Measurements from ENCODE around the gene CFAP92.

Gene CFAP92

GRCh38 chr3:128994581-128995546 lies 988 bp upstream of the CFAP92 start:
- Histone ChIP-seq H3K9ac (ENCODE audit: low read depth, low read length) (no peak overlapping the region), H3K36me3 (ENCODE audit: insufficient read depth, low read depth, low read length) (no peaks in the 10 kb centered on the region), H3K27ac (ENCODE audit: low read length) (no peak overlapping the region), H3K9me3 (ENCODE audit: insufficient read depth, low read depth, low read length) (no peaks in the 10 kb centered on the region), H3K27me3 (ENCODE audit: insufficient read depth, low read length) (peaks cover 81% of the 10 kb centered on the region), H3K4me1 (ENCODE audit: insufficient read depth, low read length) (peaks cover 17% of the 10 kb centered on the region; the same call in 1 of the 2 replicates), H3K4me3 (ENCODE audit: low read length) (peak overlapping the region; percentile 71; the same call in 1 of the 2 replicates)

GRCh38 chr3:128994173-128994512 lies 267 bp upstream of the CFAP92 start:
- Histone ChIP-seq H3K4me1 (ENCODE audit: insufficient read depth, low read length) (peaks cover 17% of the 10 kb centered on the region; the same call in 1 of the 2 replicates), H3K27me3 (ENCODE audit: insufficient read depth, low read length) (peaks cover 74% of the 10 kb centered on the region), H3K36me3 (ENCODE audit: insufficient read depth, low read depth, low read length) (no peaks in the 10 kb centered on the region), H3K4me3 (ENCODE audit: low read length) (peak overlapping the region; percentile 71; the same call in 1 of the 2 replicates), H3K27ac (ENCODE audit: low read length) (no peak overlapping the region), H3K9ac (ENCODE audit: low read depth, low read length) (no peak overlapping the region), H3K9me3 (ENCODE audit: insufficient read depth, low read depth, low read length) (no peaks in the 10 kb centered on the region)

- Histone ChIP-seq H3K36me3 (ENCODE audit: insufficient read depth, low read depth, low read length) (no peaks in the 10 kb centered on the region), H3K27me3 (ENCODE audit: insufficient read depth, low read length) (peaks cover 62% of the 10 kb centered on the region), H3K9me3 (ENCODE audit: insufficient read depth, low read depth, low read length) (no peaks in the 10 kb centered on the region), H3K9ac (ENCODE audit: low read depth, low read length) (peak overlapping the region; percentile 49; the same call in 1 of the 2 replicates), H3K4me3 (ENCODE audit: low read length) (peak overlapping the region; percentile 71), H3K27ac (ENCODE audit: low read length) (no peak overlapping the region), H3K4me1 (ENCODE audit: insufficient read depth, low read length) (peaks cover 13% of the 10 kb centered on the region; the same call in 1 of the 2 replicates)
These were observed 883 bp downstream of the CFAP92 start for GRCh38 chr3:128992926-128993460.

- H3K9ac ChIP-seq (ENCODE audit: low read depth, low read length) = no peak overlapping the region
- no peak overlapping the region for H3K27ac ChIP-seq (ENCODE audit: low read length)
These were observed 2.5 kb downstream of the CFAP92 start for GRCh38 chr3:128991355-128991895.

GRCh38 chr3:128988286-128988685 lies 5.6 kb downstream of the CFAP92 start:
- Histone ChIP-seq H3K9me3 (ENCODE audit: insufficient read depth, low read depth, low read length) (no peaks in the 10 kb centered on the region), H3K4me3 (ENCODE audit: low read length) (no peak overlapping the region), H3K4me1 (ENCODE audit: insufficient read depth, low read length) (peaks cover 6% of the 10 kb centered on the region; the same call in 1 of the 2 replicates), H3K36me3 (ENCODE audit: insufficient read depth, low read depth, low read length) (no peaks in the 10 kb centered on the region), H3K27ac (ENCODE audit: low read length) (no peak overlapping the region), H3K9ac (ENCODE audit: low read depth, low read length) (no peak overlapping the region), H3K27me3 (ENCODE audit: insufficient read depth, low read length) (peaks cover 21% of the 10 kb centered on the region)

More at GRCh38 chr3:128991355-128991895, 2.5 kb downstream of the CFAP92 start:
- no peaks in the 10 kb centered on the region for H3K9me3 ChIP-seq (ENCODE audit: insufficient read depth, low read depth, low read length)
- no peaks in the 10 kb centered on the region for H3K36me3 ChIP-seq (ENCODE audit: insufficient read depth, low read depth, low read length)
- no peak overlapping the region for H3K4me3 ChIP-seq (ENCODE audit: low read length)
- peaks cover 48% of the 10 kb centered on the region for H3K27me3 ChIP-seq (ENCODE audit: insufficient read depth, low read length)
- H3K4me1 ChIP-seq (ENCODE audit: insufficient read depth, low read length) = peaks cover 13% of the 10 kb centered on the region; the same call in 1 of the 2 replicates

GRCh38 chr3:128987302-128988100 lies 6.4 kb downstream of the CFAP92 start:
- Histone ChIP-seq H3K36me3 (ENCODE audit: insufficient read depth, low read depth, low read length) (no peaks in the 10 kb centered on the region), H3K9me3 (ENCODE audit: insufficient read depth, low read depth, low read length) (no peaks in the 10 kb centered on the region), H3K9ac (ENCODE audit: low read depth, low read length) (no peak overlapping the region), H3K4me3 (ENCODE audit: low read length) (no peak overlapping the region), H3K27ac (ENCODE audit: low read length) (no peak overlapping the region), H3K4me1 (ENCODE audit: insufficient read depth, low read length) (no peaks in the 10 kb centered on the region), H3K27me3 (ENCODE audit: insufficient read depth, low read length) (peaks cover 21% of the 10 kb centered on the region)

GRCh38 chr3:128984596-128984995 lies 9.3 kb downstream of the CFAP92 start:
- H3K4me1 ChIP-seq (ENCODE audit: insufficient read depth, low read length) = no peaks in the 10 kb centered on the region
- no peak overlapping the region for H3K4me3 ChIP-seq (ENCODE audit: low read length)
- H3K27ac ChIP-seq (ENCODE audit: low read length) = no peak overlapping the region
- no peaks in the 10 kb centered on the region for H3K36me3 ChIP-seq (ENCODE audit: insufficient read depth, low read depth, low read length)
- H3K9ac ChIP-seq (ENCODE audit: low read depth, low read length) = no peak overlapping the region
- H3K27me3 ChIP-seq (ENCODE audit: insufficient read depth, low read length) = peaks cover 11% of the 10 kb centered on the region; the same call in 1 of the 2 replicates
- no peaks in the 10 kb centered on the region for H3K9me3 ChIP-seq (ENCODE audit: insufficient read depth, low read depth, low read length)

GRCh38 chr3:128983293-128984069 lies 10.4 kb downstream of the CFAP92 start:
- no peak overlapping the region for H3K9ac ChIP-seq (ENCODE audit: low read depth, low read length)
- no peaks in the 10 kb centered on the region for H3K4me1 ChIP-seq (ENCODE audit: insufficient read depth, low read length)
- no peak overlapping the region for H3K4me3 ChIP-seq (ENCODE audit: low read length)
- peaks cover 11% of the 10 kb centered on the region; the same call in 1 of the 2 replicates for H3K27me3 ChIP-seq (ENCODE audit: insufficient read depth, low read length)
- H3K27ac ChIP-seq (ENCODE audit: low read length) = no peak overlapping the region
- no peaks in the 10 kb centered on the region for H3K9me3 ChIP-seq (ENCODE audit: insufficient read depth, low read depth, low read length)
- no peaks in the 10 kb centered on the region for H3K36me3 ChIP-seq (ENCODE audit: insufficient read depth, low read depth, low read length)

- Histone ChIP-seq H3K9ac (ENCODE audit: low read depth, low read length) (no peak overlapping the region), H3K27me3 (ENCODE audit: insufficient read depth, low read length) (no peaks in the 10 kb centered on the region), H3K27ac (ENCODE audit: low read length) (no peak overlapping the region), H3K4me1 (ENCODE audit: insufficient read depth, low read length) (no peaks in the 10 kb centered on the region), H3K4me3 (ENCODE audit: low read length) (no peak overlapping the region), H3K36me3 (ENCODE audit: insufficient read depth, low read depth, low read length) (no peaks in the 10 kb centered on the region), H3K9me3 (ENCODE audit: insufficient read depth, low read depth, low read length) (no peaks in the 10 kb centered on the region)
These were observed 18.6 kb downstream of the CFAP92 start for GRCh38 chr3:128975276-128975675.

GRCh38 chr3:128973988-128974564 lies 19.8 kb downstream of the CFAP92 start:
- Histone ChIP-seq H3K36me3 (ENCODE audit: insufficient read depth, low read depth, low read length) (no peaks in the 10 kb centered on the region), H3K4me1 (ENCODE audit: insufficient read depth, low read length) (no peaks in the 10 kb centered on the region), H3K9me3 (ENCODE audit: insufficient read depth, low read depth, low read length) (no peaks in the 10 kb centered on the region), H3K27me3 (ENCODE audit: insufficient read depth, low read length) (no peaks in the 10 kb centered on the region), H3K27ac (ENCODE audit: low read length) (no peak overlapping the region), H3K9ac (ENCODE audit: low read depth, low read length) (no peak overlapping the region), H3K4me3 (ENCODE audit: low read length) (no peak overlapping the region)
